ENCODE results near the gene TMEM9B.

DNA sequence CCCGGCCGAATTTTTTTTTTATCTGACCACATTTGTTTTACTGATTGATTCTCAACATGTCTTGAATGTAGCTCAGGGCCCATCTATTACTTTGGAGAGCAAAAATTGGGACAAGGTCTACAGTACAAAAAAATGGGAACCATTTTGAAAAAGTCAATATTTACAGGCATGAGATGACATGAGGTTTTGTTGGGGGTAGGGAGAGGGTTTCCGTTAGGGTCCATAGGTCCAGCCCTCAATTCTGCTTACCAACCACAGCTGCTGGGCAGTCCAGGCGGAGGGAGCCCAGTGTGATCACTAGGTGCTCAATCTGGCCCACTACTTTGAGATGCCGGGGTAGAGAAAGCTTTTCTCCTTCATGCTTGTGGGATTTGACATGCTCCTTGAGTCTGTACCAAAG is 21.2 kb upstream of the TMEM9B start:
- TF ChIP-seq CTCF (IDR thresholded peaks at IDR 0.05) (no peak), POLR2A (IDR thresholded peaks at IDR 0.05) (no peak), POLR2AphosphoS5 (IDR thresholded peaks at IDR 0.05; ENCODE audit: insufficient read depth in 1 of 2, low read depth in 1 of 2) (no peak)
